Endothelial cell of umbilical vein (primary cell): ENCODE results near the gene TNRC6B.

Experiments
- CTCF ChIP-seq, 2 donors: IDR thresholded peaks; 1 replicate in 1 of 2; 2 replicates in 1 of 2; pipeline ENCODE4 v1.5.1; 2011; ENCODE audit warnings: low read length in 2 of 2, mild to moderate bottlenecking in 2 of 2, moderate library complexity in 2 of 2, control low read depth in 1 of 2, inconsistent platforms in 1 of 2, low read depth in 1 of 2; ENCODE audit not compliant: insufficient read depth in 1 of 2; ENCODE audit errors: extremely low read depth in 1 of 2
- EZH2 ChIP-seq: IDR thresholded peaks from 2 replicates; pipeline ENCODE4 v1.6.1; 2012; ENCODE audit warnings: borderline replicate concordance, low read depth, mild to moderate bottlenecking, moderate library complexity, low read length, inconsistent platforms; ENCODE audit not compliant: severe bottlenecking
- POLR2A ChIP-seq: IDR thresholded peaks from 2 replicates; pipeline ENCODE4 v1.6.1; 2012; ENCODE audit warnings: low read depth, mild to moderate bottlenecking, control low read depth, low read length
- POLR2AphosphoS5 ChIP-seq: IDR thresholded peaks from 2 replicates; pipeline ENCODE4 v1.6.1; 2012; ENCODE audit warnings: low read depth, mild to moderate bottlenecking, control low read depth, low read length, moderate library complexity; ENCODE audit not compliant: insufficient read depth

GRCh38 chr22:40211476-40212054 is 33.8 kb downstream of the TNRC6B start:
- TF ChIP-seq POLR2A, result no peak
- no peak for TF ChIP-seq CTCF (IDR thresholded peaks at IDR 0.05; ENCODE audit: extremely low read depth in 1 of 2, insufficient read depth in 1 of 2, low read depth in 1 of 2, low read length in 2 of 2)
- TF ChIP-seq POLR2AphosphoS5, result no peak
- TF ChIP-seq EZH2, result no peak
